GM23338 (cell line): Measurements from ENCODE around the gene FOCAD. TPM values are rescaled to one million over a fixed set of nuclear protein-coding genes. Genes with fewer than 3 reads are reported as not detected.

Source experiments
- ATAC-seq: fragments of 200-7000 bp; cut with Tn5 transposase; 3 replicates; pipeline ENCODE4 v1.9.1; 2020
- DNase-seq: peaks from one replicate; pipeline ENCODE4 v3.0.0-alpha.2; 2015; ENCODE audit warnings: low spot score
- H2AFZ ChIP-seq: fragments of 200-600 bp; sonication (generic); 2 replicates; pipeline ENCODE4 v1.8.0; 2016; ENCODE audit warnings: antibody characterized with exemption, mild to moderate bottlenecking, moderate library complexity
- H3F3A ChIP-seq: fragments of 200-600 bp; sonication (generic); replicated peaks from 2 replicates; pipeline ENCODE4 v1.8.0; 2017; ENCODE audit warnings: antibody characterized with exemption, mixed run types, low read depth
- H3K27ac ChIP-seq: fragments of 200-600 bp; sonication (generic); 2 replicates; pipeline ENCODE4 v1.6.1; 2016; ENCODE audit warnings: low read depth
- H3K27me3 ChIP-seq: fragments of 200-600 bp; sonication (generic); 2 replicates; pipeline ENCODE4 v1.8.0; 2016; ENCODE audit warnings: mild to moderate bottlenecking, mixed run types, moderate library complexity; ENCODE audit not compliant: insufficient read depth
- H3K36me3 ChIP-seq: fragments of 200-600 bp; sonication (generic); 2 replicates; pipeline ENCODE4 v1.8.0; 2016; ENCODE audit warnings: mild to moderate bottlenecking; ENCODE audit not compliant: insufficient read depth
- H3K4me1 ChIP-seq: fragments of 200-600 bp; sonication (generic); 2 replicates; pipeline ENCODE4 v1.8.0; 2016; ENCODE audit warnings: mild to moderate bottlenecking, moderate library complexity; ENCODE audit not compliant: insufficient read depth
- H3K4me2 ChIP-seq: fragments of 200-600 bp; sonication (generic); 2 replicates; pipeline ENCODE4 v1.7.1; 2017; ENCODE audit warnings: mixed run types
- H3K4me3 ChIP-seq: fragments of 200-600 bp; sonication (generic); 2 replicates; pipeline ENCODE4 v1.6.1; 2016; ENCODE audit warnings: mixed run types
- H3K79me2 ChIP-seq: fragments of 200-600 bp; sonication (generic); replicated peaks from 2 replicates; pipeline ENCODE4 v1.8.0; 2017; ENCODE audit warnings: mild to moderate bottlenecking; ENCODE audit not compliant: insufficient read depth
- H3K9me2 ChIP-seq: fragments of 200-600 bp; sonication (generic); 2 replicates; pipeline ENCODE4 v1.8.0; 2017; ENCODE audit not compliant: insufficient read depth
- H4K20me1 ChIP-seq: fragments of 200-600 bp; sonication (generic); replicated peaks from 2 replicates; pipeline ENCODE4 v1.8.0; 2017; ENCODE audit warnings: mild to moderate bottlenecking; ENCODE audit not compliant: insufficient read depth
- H3K27ac Mint-ChIP-seq: 2 replicates; pipeline ENCODE4 v1.8.0; 2020; ENCODE audit warnings: inconsistent platforms, mild to moderate bottlenecking, moderate library complexity, mixed read lengths
- H3K27me3 Mint-ChIP-seq: 3 replicates; pipeline ENCODE4 v1.8.0; 2022; ENCODE audit warnings: low read depth, mild to moderate bottlenecking, moderate library complexity, mixed read lengths, inconsistent platforms; ENCODE audit not compliant: insufficient read depth, poor library complexity
- H3K36me3 Mint-ChIP-seq: 3 replicates; pipeline ENCODE4 v1.8.0; 2021; ENCODE audit warnings: low read depth, mild to moderate bottlenecking, inconsistent platforms, moderate library complexity, mixed read lengths
- H3K4me1 Mint-ChIP-seq: 3 replicates; pipeline ENCODE4 v1.8.0; 2020; ENCODE audit warnings: mild to moderate bottlenecking, inconsistent platforms, mixed read lengths
- H3K4me3 Mint-ChIP-seq: 3 replicates; pipeline ENCODE4 v1.8.0; 2021; ENCODE audit warnings: moderate library complexity, mild to moderate bottlenecking, inconsistent platforms, mixed read lengths
- H3K9me3 Mint-ChIP-seq: 3 replicates; pipeline ENCODE4 v1.8.0; 2020; ENCODE audit warnings: moderate library complexity, mild to moderate bottlenecking, inconsistent platforms, mixed read lengths
- CREB1 ChIP-seq: fragments of 250-450 bp; sonication (Bioruptor Pico); IDR thresholded peaks from 2 replicates; pipeline ENCODE4 v1.5.0; 2020; ENCODE audit warnings: low read depth, mild to moderate bottlenecking, moderate library complexity
- CTCF ChIP-seq, 2 experiments: fragments of 200-600 bp in 1 of 2; sonication (generic) in 1 of 2; conservative IDR thresholded peaks; 2 replicates each; pipeline versions ENCODE4 v1.5.1 to v1.6.1; 2016 to 2017; ENCODE audit warnings: antibody characterized with exemption in 2 of 2, low read depth in 2 of 2, mild to moderate bottlenecking in 2 of 2, moderate library complexity in 1 of 2
- EZH2 ChIP-seq: fragments of 200-600 bp; sonication (generic); IDR thresholded peaks from one replicate; pipeline ENCODE4 v1.8.0; 2017; ENCODE audit warnings: antibody characterized with exemption, mild to moderate bottlenecking, low read depth; ENCODE audit not compliant: unreplicated experiment
- EZH2phosphoT487 ChIP-seq: fragments of 200-600 bp; sonication (generic); IDR thresholded peaks from one replicate; pipeline ENCODE4 v1.8.1; 2018; ENCODE audit warnings: antibody characterized with exemption; ENCODE audit not compliant: unreplicated experiment
- JUNB ChIP-seq: IDR thresholded peaks from one replicate; pipeline ENCODE4 v1.6.1; 2016; ENCODE audit warnings: antibody characterized with exemption; ENCODE audit not compliant: unreplicated experiment
- POLR2AphosphoS5 ChIP-seq: IDR thresholded peaks from 2 replicates; pipeline ENCODE4 v1.6.1; 2016; ENCODE audit warnings: antibody characterized with exemption, low read depth
- REST ChIP-seq: IDR thresholded peaks from one replicate; pipeline ENCODE4 v1.6.1; 2018; ENCODE audit warnings: antibody characterized with exemption; ENCODE audit not compliant: unreplicated experiment
- ZNF114 ChIP-seq: fragments of 250-450 bp; sonication (Bioruptor Pico); IDR thresholded peaks from 2 replicates; pipeline ENCODE4 v1.5.0; 2020; ENCODE audit warnings: mild to moderate bottlenecking, moderate library complexity
- ZNF462 ChIP-seq: fragments of 250-450 bp; sonication (Bioruptor Pico); IDR thresholded peaks from 2 replicates; pipeline ENCODE4 v1.5.0; 2020; ENCODE audit warnings: mild to moderate bottlenecking, moderate library complexity
- polyA plus RNA-seq: library from polyadenylated mRNA; unstranded; fragments of >200 nt; fragmentation: Nextera tagmentation; extraction: Ambion mirVana; gene quantifications from 2 replicates; pipeline ENCODE4 v1.2.1, GENCODE V29; 2016
- total RNA-seq: library from RNA; depleted of rRNA; stranded (reverse); fragments of >200 nt; shearing (Covaris generic); gene quantifications from 2 replicates; pipeline ENCODE4 v1.2.3, GENCODE V29; 2014

Gene FOCAD
- total and polyA plus RNA-seq, 2 experiments from 2014 or later: 13.7 to 66.5 TPM

- Histone ChIP-seq H4K20me1 (no peaks in the 10 kb centered on the region), H2AFZ (no peak overlapping the region), H3K4me3 (no peak overlapping the region), H3K9me2 (no peaks in the 10 kb centered on the region; the same call in 1 of the 2 replicates), H3F3A (no peaks in the 10 kb centered on the region), H3K27me3 (no peaks in the 10 kb centered on the region), H3K36me3 (no peaks in the 10 kb centered on the region), H3K27ac (no peak overlapping the region), H3K79me2 (no peaks in the 10 kb centered on the region), H3K4me2 (no peak overlapping the region), H3K4me1 (no peaks in the 10 kb centered on the region)
- no peak for DNase-seq
- H3K27ac Mint-ChIP-seq: no peak overlapping the region
- H3K4me1 Mint-ChIP-seq: peaks cover 15% of the 10 kb centered on the region
- ATAC-seq: no peak
- no peak overlapping the region for H3K4me3 Mint-ChIP-seq
- H3K9me3 Mint-ChIP-seq: 0 out of 3 replicates have a peak, but pooled peaks cover 2% of the 10 kb centered on the region
- H3K27me3 Mint-ChIP-seq: no peaks in the 10 kb centered on the region
- H3K36me3 Mint-ChIP-seq: peaks cover 17% of the 10 kb centered on the region
- TF ChIP-seq EZH2phosphoT487 (no peak), ZNF462 (no peak), JUNB (no peak), CTCF (conservative IDR thresholded peaks at IDR 0.05; ENCODE audit: low read depth in 2 of 2) (no peak), EZH2 (no peak), ZNF114 (CRISPR knock-in tag) (no peak), REST (no peak), POLR2AphosphoS5 (no peak), CREB1 (CRISPR knock-in tag) (no peak)
Measured at GRCh38 chr9:20988671-20989315, 304.7 kb downstream of the FOCAD start.
